DND-41 (cell line): Measurements from ENCODE around the gene PLEKHM3.

Experiments
- EZH2 ChIP-seq: IDR thresholded peaks from 3 replicates; pipeline ENCODE4 v1.6.1; 2012; ENCODE audit warnings: borderline replicate concordance, low read depth, mild to moderate bottlenecking, moderate library complexity, low read length, inconsistent platforms; ENCODE audit not compliant: severe bottlenecking
- TF ChIP-seq, protein P1 (sequence below): IDR thresholded peaks from 2 replicates; pipeline ENCODE4 v1.5.1; 2012; ENCODE audit warnings: borderline replicate concordance, low read length, moderate library complexity, mild to moderate bottlenecking; ENCODE audit not compliant: poor library complexity, severe bottlenecking; ENCODE audit errors: extremely low read depth

- TF ChIP-seq, protein P1, sequence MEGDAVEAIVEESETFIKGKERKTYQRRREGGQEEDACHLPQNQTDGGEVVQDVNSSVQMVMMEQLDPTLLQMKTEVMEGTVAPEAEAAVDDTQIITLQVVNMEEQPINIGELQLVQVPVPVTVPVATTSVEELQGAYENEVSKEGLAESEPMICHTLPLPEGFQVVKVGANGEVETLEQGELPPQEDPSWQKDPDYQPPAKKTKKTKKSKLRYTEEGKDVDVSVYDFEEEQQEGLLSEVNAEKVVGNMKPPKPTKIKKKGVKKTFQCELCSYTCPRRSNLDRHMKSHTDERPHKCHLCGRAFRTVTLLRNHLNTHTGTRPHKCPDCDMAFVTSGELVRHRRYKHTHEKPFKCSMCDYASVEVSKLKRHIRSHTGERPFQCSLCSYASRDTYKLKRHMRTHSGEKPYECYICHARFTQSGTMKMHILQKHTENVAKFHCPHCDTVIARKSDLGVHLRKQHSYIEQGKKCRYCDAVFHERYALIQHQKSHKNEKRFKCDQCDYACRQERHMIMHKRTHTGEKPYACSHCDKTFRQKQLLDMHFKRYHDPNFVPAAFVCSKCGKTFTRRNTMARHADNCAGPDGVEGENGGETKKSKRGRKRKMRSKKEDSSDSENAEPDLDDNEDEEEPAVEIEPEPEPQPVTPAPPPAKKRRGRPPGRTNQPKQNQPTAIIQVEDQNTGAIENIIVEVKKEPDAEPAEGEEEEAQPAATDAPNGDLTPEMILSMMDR: no peak
- no peak for TF ChIP-seq EZH2
These were observed 28.5 kb downstream of the PLEKHM3 start for GRCh38 chr2:207996848-207997247.
